Activated gamma-delta T cell treated with anti-CD3 and anti-CD28 coated beads, Interleukin-2, amount 50 U/mL, for 16 hours (primary cell): ENCODE measurements around the gene DCTN5.
"Not testable (repeated sequence)": the region's sequence is repeated elsewhere in the genome, so short reads cannot be mapped to it uniquely, and the experiment has no call there.

Experiments used
- DNase-seq: peaks from one replicate; pipeline ENCODE4 v3.0.0-alpha.2; 2020; ENCODE audit warnings: low read depth

Gene DCTN5

GRCh38 chr16:23694265-23694643 is 53.0 kb downstream of the DCTN5 start:
- DNase-seq, result no peak

- DNase-seq, result no peak
Measured at GRCh38 chr16:23694644-23695373, 53.5 kb downstream of the DCTN5 start.

- no peak for DNase-seq
Measured at GRCh38 chr16:23695756-23696155, 54.5 kb downstream of the DCTN5 start.

- no peak for DNase-seq
Measured at GRCh38 chr16:23699100-23699499, 57.8 kb downstream of the DCTN5 start.

- DNase-seq, result no peak
Measured at GRCh38 chr16:23700093-23700492, 58.8 kb downstream of the DCTN5 start.

- no peak for DNase-seq
Measured at GRCh38 chr16:23700509-23700908, 59.2 kb downstream of the DCTN5 start.

- no peak for DNase-seq
Measured at GRCh38 chr16:23701045-23701444, 59.8 kb downstream of the DCTN5 start.

GRCh38 chr16:23702951-23703350 is 61.7 kb downstream of the DCTN5 start:
- DNase-seq, result no peak

GRCh38 chr16:23704772-23705516 is 63.7 kb downstream of the DCTN5 start:
- DNase-seq, result no peak

- DNase-seq, result no peak
Measured at GRCh38 chr16:23705517-23705902, 64.2 kb downstream of the DCTN5 start.

GRCh38 chr16:23706439-23706838 is 65.2 kb downstream of the DCTN5 start:
- DNase-seq, result no peak

GRCh38 chr16:23709536-23709935 is 68.3 kb downstream of the DCTN5 start:
- DNase-seq, result no peak

- no peak for DNase-seq
Measured at GRCh38 chr16:23710008-23710407, 68.7 kb downstream of the DCTN5 start.

- no peak for DNase-seq
Measured at GRCh38 chr16:23710504-23710903, 69.2 kb downstream of the DCTN5 start.

GRCh38 chr16:23711785-23712184 is 70.5 kb downstream of the DCTN5 start:
- no peak for DNase-seq

GRCh38 chr16:23712976-23713375 is 71.7 kb downstream of the DCTN5 start, which contains the start of gene ERN2:
ERN2 (minus strand) TSS chr16:23713222; CDS start chr16:23713187, 35 bp downstream.
- no peak for DNase-seq

- no peak for DNase-seq
Measured at GRCh38 chr16:23716484-23716883, 75.2 kb downstream of the DCTN5 start.

GRCh38 chr16:23722613-23723240 is 81.5 kb downstream of the DCTN5 start:
- DNase-seq, result not testable (repeated sequence)

- no peak for DNase-seq
Measured at GRCh38 chr16:23724096-23724784, 83.0 kb downstream of the DCTN5 start.

GRCh38 chr16:23724785-23725131 is 83.5 kb downstream of the DCTN5 start:
- no peak for DNase-seq

- no peak for DNase-seq
Measured at GRCh38 chr16:23726710-23727109, 85.4 kb downstream of the DCTN5 start.
